ENCODE measurements around the gene DDX1.
A peak's percentile ranks its signal among the peaks of the same experiment; 100 is the strongest.

DDX1 gene

GRCh38 chr2:15633043-15633970 lies 41.6 kb downstream of the DDX1 start:
- no peak for DNase-seq

GRCh38 chr2:15633971-15634346 lies 42.3 kb downstream of the DDX1 start:
- no peak for DNase-seq

- DNase-seq = no peak
Measured at GRCh38 chr2:15634846-15635490, 43.3 kb downstream of the DDX1 start.

GRCh38 chr2:15636972-15637785 lies 45.5 kb downstream of the DDX1 start:
- peak; percentile 3 for DNase-seq

GRCh38 chr2:15638720-15639119 lies 47.1 kb downstream of the DDX1 start:
- DNase-seq = no peak

- DNase-seq = no peak
Measured at GRCh38 chr2:15639323-15640251, 47.9 kb downstream of the DDX1 start.

- no peak for DNase-seq
Measured at GRCh38 chr2:15640261-15640711, 48.6 kb downstream of the DDX1 start.

GRCh38 chr2:15640784-15641183 lies 49.1 kb downstream of the DDX1 start:
- no peak for DNase-seq

- DNase-seq = no peak
Measured at GRCh38 chr2:15641530-15641982, 49.9 kb downstream of the DDX1 start.

GRCh38 chr2:15642011-15642814 lies 50.5 kb downstream of the DDX1 start:
- no peak for DNase-seq

GRCh38 chr2:15642815-15643500 lies 51.3 kb downstream of the DDX1 start:
- no peak for DNase-seq

- no peak for DNase-seq
Measured at GRCh38 chr2:15643791-15644585, 52.3 kb downstream of the DDX1 start.

GRCh38 chr2:15645300-15645699 lies 53.6 kb downstream of the DDX1 start:
- DNase-seq = no peak

GRCh38 chr2:15645720-15646385 lies 54.2 kb downstream of the DDX1 start:
- no peak for DNase-seq

- DNase-seq = no peak
Measured at GRCh38 chr2:15646661-15647060, 55.0 kb downstream of the DDX1 start.

GRCh38 chr2:15647622-15648590 lies 56.2 kb downstream of the DDX1 start:
- no peak for DNase-seq

- no peak for DNase-seq
Measured at GRCh38 chr2:15648593-15649525, 57.2 kb downstream of the DDX1 start.

Measured in NCI-H1436 treated with DMSO at 0.1 percent for 48 hours (cell line).